ENCODE measurements around the gene CDH20. TPM values are rescaled to one million over a fixed set of nuclear protein-coding genes. Genes with fewer than 3 reads are reported as not detected.
A peak's percentile ranks its signal among the peaks of the same experiment; 100 is the strongest.

Gene CDH20
- total RNA-seq (2022), result not detected in 2 replicates
- Bru-seq, nascent RNA, result percentile 0 among the genes with signal in this experiment
- percentile 1 among the genes with signal in this experiment for BruChase-seq, experiment 1, labeled RNA remaining after a 6-hour chase
- not detected for BruChase-seq, experiment 2, labeled RNA remaining after a 2-hour chase
- long read RNA-seq, result 0 reads

GRCh38 chr18:61333271-61333745 is at the start of gene CDH20:
Gene CDH20 (plus strand): TSS chr18:61333430.
- Mint-ChIP-seq H3K4me1 (ENCODE audit: low read depth, unreplicated experiment) (no peaks in the 10 kb centered on the region), H3K27ac (ENCODE audit: unreplicated experiment) (no peak within 1 kb of the TSS), H3K9me3 (ENCODE audit: low read depth, unreplicated experiment) (no peaks in the 10 kb centered on the region), H3K27me3 (ENCODE audit: unreplicated experiment) (peaks cover 14% of the 10 kb centered on the region), H3K4me3 (ENCODE audit: low read depth, unreplicated experiment) (no peak within 1 kb of the TSS), H3K36me3 (ENCODE audit: insufficient read depth, unreplicated experiment) (no peaks in the 10 kb centered on the region)
- TF ChIP-seq CTCF (IDR thresholded peaks at IDR 0.05; ENCODE audit: unreplicated experiment), result no peak
- no TSS peak for BruUV-seq (replicated peaks)
- CTCF ChIA-PET, result no interaction called here
- DNase-seq, result no peak
- intact Hi-C loops (cut with micrococcal nuclease; ENCODE audit: unreplicated experiment), result no loop called here

- no peaks in the 10 kb centered on the region for H3K27me3 Mint-ChIP-seq (ENCODE audit: unreplicated experiment)
- no TSS peak for BruUV-seq (replicated peaks)
- H3K4me1 Mint-ChIP-seq (ENCODE audit: low read depth, unreplicated experiment), result no peaks in the 10 kb centered on the region
- no peak for TF ChIP-seq CTCF (IDR thresholded peaks at IDR 0.05; ENCODE audit: unreplicated experiment)
- H3K36me3 Mint-ChIP-seq (ENCODE audit: insufficient read depth, unreplicated experiment), result no peaks in the 10 kb centered on the region
- H3K9me3 Mint-ChIP-seq (ENCODE audit: low read depth, unreplicated experiment), result peaks cover 4% of the 10 kb centered on the region
- H3K27ac Mint-ChIP-seq (ENCODE audit: unreplicated experiment), result no peak overlapping the region
- H3K4me3 Mint-ChIP-seq (ENCODE audit: low read depth, unreplicated experiment), result no peak overlapping the region
- intact Hi-C loops (cut with micrococcal nuclease; ENCODE audit: unreplicated experiment), result no loop called here
- CTCF ChIA-PET, result interaction anchor here (0.6 to 1.1 kb wide), 2 partner anchors 10 to 1435 kb away, joined by 3 to 7 read pairs; no protein-coding TSS in a partner anchor
- DNase-seq, result no peak
Measured at GRCh38 chr18:61284039-61284438, 49.2 kb upstream of the CDH20 start.

- TF ChIP-seq CTCF (IDR thresholded peaks at IDR 0.05; ENCODE audit: unreplicated experiment), result no peak
- no peaks in the 10 kb centered on the region for H3K27me3 Mint-ChIP-seq (ENCODE audit: unreplicated experiment)
- CTCF ChIA-PET, result no interaction called here
- DNase-seq, result no peak
- H3K4me3 Mint-ChIP-seq (ENCODE audit: low read depth, unreplicated experiment), result no peak overlapping the region
- no TSS peak for BruUV-seq (replicated peaks)
- intact Hi-C loops (cut with micrococcal nuclease; ENCODE audit: unreplicated experiment), result no loop called here
- H3K27ac Mint-ChIP-seq (ENCODE audit: unreplicated experiment), result no peak overlapping the region
- no peaks in the 10 kb centered on the region for H3K36me3 Mint-ChIP-seq (ENCODE audit: insufficient read depth, unreplicated experiment)
- no peaks in the 10 kb centered on the region for H3K4me1 Mint-ChIP-seq (ENCODE audit: low read depth, unreplicated experiment)
- peaks cover 3% of the 10 kb centered on the region for H3K9me3 Mint-ChIP-seq (ENCODE audit: low read depth, unreplicated experiment)
Measured at GRCh38 chr18:61285777-61286176, 47.5 kb upstream of the CDH20 start.

GRCh38 chr18:61286867-61287266 is 46.4 kb upstream of the CDH20 start:
- H3K4me1 Mint-ChIP-seq (ENCODE audit: low read depth, unreplicated experiment), result no peaks in the 10 kb centered on the region
- CTCF ChIA-PET, result interaction anchor here (0.6 kb wide), 1 partner anchor 26 kb away, joined by 3 read pairs; no protein-coding TSS in a partner anchor
- no peak for DNase-seq
- H3K27ac Mint-ChIP-seq (ENCODE audit: unreplicated experiment), result no peak overlapping the region
- H3K27me3 Mint-ChIP-seq (ENCODE audit: unreplicated experiment), result no peaks in the 10 kb centered on the region
- no peak overlapping the region for H3K4me3 Mint-ChIP-seq (ENCODE audit: low read depth, unreplicated experiment)
- no peaks in the 10 kb centered on the region for H3K9me3 Mint-ChIP-seq (ENCODE audit: low read depth, unreplicated experiment)
- TF ChIP-seq CTCF (IDR thresholded peaks at IDR 0.05; ENCODE audit: unreplicated experiment), result no peak
- intact Hi-C loops (cut with micrococcal nuclease; ENCODE audit: unreplicated experiment), result no loop called here
- H3K36me3 Mint-ChIP-seq (ENCODE audit: insufficient read depth, unreplicated experiment), result no peaks in the 10 kb centered on the region
- BruUV-seq (replicated peaks), result no TSS peak

Measured in Calu3 (cell line).